Measurements from ENCODE around the gene ARHGAP27. TPM values are rescaled to one million over a fixed set of nuclear protein-coding genes. Genes with fewer than 3 reads are reported as not detected.

Gene ARHGAP27
- total and polyA plus RNA-seq, 9 of the 15 experiments (the other 6 are each of a cell fraction or from before 2014, with no cell fraction given): 0.04 to 4.6 (median 2.1) TPM

GRCh38 chr17:45383003-45383402, 49.7 kb downstream of the ARHGAP27 start (continued):
- TF ChIP-seq TAF15 (IDR thresholded peaks at IDR 0.05; ENCODE audit: low read depth, low read length) (no peak), TCF3 (CRISPR knock-in tag; IDR thresholded peaks at IDR 0.05) (peak; percentile 65), CBFA2T2 (conservative IDR thresholded peaks at IDR 0.05) (peak; percentile 52; the same call in 1 of the 2 replicates), CC2D1A (IDR thresholded peaks at IDR 0.05) (0 out of 2 replicates have a peak, but pooled peaks have one; percentile 10), FOXM1 (IDR thresholded peaks at IDR 0.05; ENCODE audit: low read depth) (peak; percentile 22; the same call in 1 of the 2 replicates), FOXM1 (CRISPR knock-in tag; IDR thresholded peaks at IDR 0.05; ENCODE audit: low read depth) (no peak), TAL1 (IDR thresholded peaks at IDR 0.05) (peak; percentile 65), SMAD4 (CRISPR knock-in tag; conservative IDR thresholded peaks at IDR 0.05) (no peak), KLF16 (IDR thresholded peaks at IDR 0.05) (peak; percentile 65; the same call in 1 of the 2 replicates), TEAD4 (IDR thresholded peaks at IDR 0.05; ENCODE audit: low read length) (peak; percentile 87), TEAD4 (CRISPR knock-in tag; IDR thresholded peaks at IDR 0.05; ENCODE audit: borderline replicate concordance) (no peak), ZNF133 (CRISPR knock-in tag; IDR thresholded peaks at IDR 0.05) (no peak), ARID1B (IDR thresholded peaks at IDR 0.05) (peak; percentile 71), RAD21 (CRISPR knock-in tag; conservative IDR thresholded peaks at IDR 0.05 in 1 of 2, IDR thresholded peaks at IDR 0.05 in 1 of 2) (0 out of 4 replicates have a peak, but pooled peaks of 1 of the 2 experiments have one; percentile 6), HMBOX1 (IDR thresholded peaks at IDR 0.05) (0 out of 2 replicates have a peak, but pooled peaks have one; percentile 29), CBFA2T3 (IDR thresholded peaks at IDR 0.05) (peak; percentile 72), CTBP1 (IDR thresholded peaks at IDR 0.05; ENCODE audit: borderline replicate concordance) (0 out of 2 replicates have a peak, but pooled peaks have one; percentile 20), SOX6 (IDR thresholded peaks at IDR 0.05) (peak; percentile 40; the same call in 1 of the 2 replicates), CHD2 (IDR thresholded peaks at IDR 0.05; ENCODE audit: low read depth, low read length) (no peak), RBM15 (IDR thresholded peaks at IDR 0.05; ENCODE audit: insufficient read depth, low read length) (no peak), SMARCE1 (IDR thresholded peaks at IDR 0.05) (peak; percentile 25; the same call in 1 of the 2 replicates), ZBED1 (IDR thresholded peaks at IDR 0.05) (no peak)
